ENCODE results near the gene MPG. TPM values are rescaled to one million over a fixed set of nuclear protein-coding genes. Genes with fewer than 3 reads are reported as not detected.
A peak's percentile ranks its signal among the peaks of the same experiment; 100 is the strongest.

The MPG gene
- total RNA-seq, 2 experiments from 2014 or later, result 58.1 to 119 TPM

DNA sequence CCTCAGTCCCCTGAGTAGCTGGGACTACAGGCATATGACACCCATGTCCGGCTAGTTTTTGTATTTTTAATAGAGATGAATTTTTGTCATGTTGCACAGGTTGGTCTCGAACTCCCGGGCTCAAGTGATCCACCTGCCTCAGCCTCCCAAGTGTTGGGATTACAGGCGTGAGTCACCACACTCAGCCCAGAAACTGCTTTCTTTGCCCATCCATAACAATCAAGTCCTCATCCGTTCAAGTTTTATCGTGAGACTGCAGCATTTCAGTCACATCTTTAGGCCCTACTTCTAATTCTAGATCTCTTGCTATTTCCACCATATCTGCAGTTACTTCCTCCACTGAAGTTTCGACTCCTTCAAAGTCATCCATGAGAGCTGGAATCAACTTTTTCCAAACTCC lies 54.1 kb downstream of the MPG start:
- H3K36me3 ChIP-seq (ENCODE audit: insufficient read depth, low read length), result peaks cover 8% of the 10 kb centered on the region; the same call in 1 of the 2 replicates
- no peak for TF ChIP-seq EZH2phosphoT487 (IDR thresholded peaks at IDR 0.05; ENCODE audit: borderline replicate concordance, low read depth, low read length)
- TF ChIP-seq, protein P1, sequence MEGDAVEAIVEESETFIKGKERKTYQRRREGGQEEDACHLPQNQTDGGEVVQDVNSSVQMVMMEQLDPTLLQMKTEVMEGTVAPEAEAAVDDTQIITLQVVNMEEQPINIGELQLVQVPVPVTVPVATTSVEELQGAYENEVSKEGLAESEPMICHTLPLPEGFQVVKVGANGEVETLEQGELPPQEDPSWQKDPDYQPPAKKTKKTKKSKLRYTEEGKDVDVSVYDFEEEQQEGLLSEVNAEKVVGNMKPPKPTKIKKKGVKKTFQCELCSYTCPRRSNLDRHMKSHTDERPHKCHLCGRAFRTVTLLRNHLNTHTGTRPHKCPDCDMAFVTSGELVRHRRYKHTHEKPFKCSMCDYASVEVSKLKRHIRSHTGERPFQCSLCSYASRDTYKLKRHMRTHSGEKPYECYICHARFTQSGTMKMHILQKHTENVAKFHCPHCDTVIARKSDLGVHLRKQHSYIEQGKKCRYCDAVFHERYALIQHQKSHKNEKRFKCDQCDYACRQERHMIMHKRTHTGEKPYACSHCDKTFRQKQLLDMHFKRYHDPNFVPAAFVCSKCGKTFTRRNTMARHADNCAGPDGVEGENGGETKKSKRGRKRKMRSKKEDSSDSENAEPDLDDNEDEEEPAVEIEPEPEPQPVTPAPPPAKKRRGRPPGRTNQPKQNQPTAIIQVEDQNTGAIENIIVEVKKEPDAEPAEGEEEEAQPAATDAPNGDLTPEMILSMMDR (conservative IDR thresholded peaks at IDR 0.05; ENCODE audit: low read length), result no peak
- CTCF ChIA-PET (ENCODE audit: unreplicated experiment), result no interaction called here
- H3K9me2 ChIP-seq (ENCODE audit: insufficient read depth, low read length), result no peaks in the 10 kb centered on the region
- no peaks in the 10 kb centered on the region for H4K20me1 ChIP-seq (ENCODE audit: insufficient read depth, low read length)
- H2AFZ ChIP-seq (ENCODE audit: low read length), result no peak overlapping the region
- intact Hi-C loops (cut with micrococcal nuclease; ENCODE audit: unreplicated experiment), result no loop called here
- no TSS peak for BruUV-seq (replicated peaks)
- no peak overlapping the region for H3K4me2 ChIP-seq (ENCODE audit: low read length)
- DNase-seq (ENCODE audit: low spot score), result no peak
- H3K27ac ChIP-seq (ENCODE audit: low read depth, low read length, poor library complexity, severe bottlenecking), result no peak overlapping the region
- POLR2A ChIA-PET, result no interaction called here
- no peak overlapping the region for H3K4me3 ChIP-seq (ENCODE audit: low read depth, low read length, poor library complexity, severe bottlenecking)
- H3K79me2 ChIP-seq (ENCODE audit: insufficient read depth, low read depth, low read length), result peaks cover 33% of the 10 kb centered on the region
- H3K4me1 ChIP-seq (ENCODE audit: insufficient read depth, low read length, poor library complexity, severe bottlenecking), result peaks cover 6% of the 10 kb centered on the region
- H3K9me3 ChIP-seq (ENCODE audit: low read length), result no peaks in the 10 kb centered on the region

DNA sequence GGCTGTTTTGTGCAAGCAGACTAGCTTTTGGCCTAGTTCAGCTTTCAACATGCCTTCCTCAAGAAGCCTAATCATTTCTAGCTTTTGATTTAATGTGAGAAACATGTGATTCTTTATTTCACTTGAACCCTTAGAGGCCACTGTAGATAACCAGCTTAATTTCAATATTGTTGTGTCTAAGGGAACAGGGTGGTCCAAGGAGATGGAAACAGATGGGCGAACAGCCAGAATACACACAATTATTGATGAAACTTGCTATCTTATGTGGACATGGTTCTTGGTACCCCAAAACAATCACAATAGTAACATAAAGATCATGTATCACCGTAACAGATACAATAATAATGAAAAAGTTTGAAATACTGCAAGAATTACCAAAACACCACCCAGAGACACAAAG lies 55.7 kb downstream of the MPG start:
- H3K9me2 ChIP-seq (ENCODE audit: insufficient read depth, low read length), result no peaks in the 10 kb centered on the region
- no peaks in the 10 kb centered on the region for H3K9me3 ChIP-seq (ENCODE audit: low read length)
- H3K4me1 ChIP-seq (ENCODE audit: insufficient read depth, low read length, poor library complexity, severe bottlenecking), result peaks cover 10% of the 10 kb centered on the region
- H3K4me3 ChIP-seq (ENCODE audit: low read depth, low read length, poor library complexity, severe bottlenecking), result no peak overlapping the region
- ChIA-PET POLR2A (interaction anchor here (0.8 kb wide), 1 partner anchor 16 kb away, joined by 3 read pairs; no protein-coding TSS in a partner anchor), CTCF (ENCODE audit: unreplicated experiment) (no interaction called here)
- peaks cover 43% of the 10 kb centered on the region for H3K79me2 ChIP-seq (ENCODE audit: insufficient read depth, low read depth, low read length)
- no peaks in the 10 kb centered on the region for H4K20me1 ChIP-seq (ENCODE audit: insufficient read depth, low read length)
- no peak for TF ChIP-seq EZH2phosphoT487 (IDR thresholded peaks at IDR 0.05; ENCODE audit: borderline replicate concordance, low read depth, low read length)
- TF ChIP-seq, protein P1 (conservative IDR thresholded peaks at IDR 0.05; ENCODE audit: low read length), result no peak
- H3K27ac ChIP-seq (ENCODE audit: low read depth, low read length, poor library complexity, severe bottlenecking), result no peak overlapping the region
- no peak for DNase-seq (ENCODE audit: low spot score)
- H3K4me2 ChIP-seq (ENCODE audit: low read length), result no peak overlapping the region
- intact Hi-C loops (cut with micrococcal nuclease; ENCODE audit: unreplicated experiment), result no loop called here
- H3K36me3 ChIP-seq (ENCODE audit: insufficient read depth, low read length), result peaks cover 8% of the 10 kb centered on the region; the same call in 1 of the 2 replicates
- BruUV-seq (replicated peaks), result TSS peak; percentile 43
- H2AFZ ChIP-seq (ENCODE audit: low read length), result no peak overlapping the region

Small RNAs within 50 kb of the gene (small RNA-seq; reads per million reads assigned to genes)
- gene Z69720.2, result not detected

Other genes with a start within 250 kb of the MPG start
- 26.2 and 28.6 TPM in 2 replicates for gene POLR3K, start 24.6 kb upstream of the MPG start, total RNA-seq (2014; rRNA removed; shearing (Covaris generic))
- 73.6 and 74.1 TPM in 2 replicates for gene POLR3K, start 24.6 kb upstream of the MPG start, total RNA-seq (2022)
- gene SNRNP25, start 24.4 kb upstream of the MPG start, total RNA-seq (2014; rRNA removed; shearing (Covaris generic)), result 61.4 and 68.1 TPM in 2 replicates
- 63.0 and 68.3 TPM in 2 replicates for gene SNRNP25, start 24.4 kb upstream of the MPG start, total RNA-seq (2022)
- 0.10 and 0.13 TPM in 2 replicates for gene RHBDF1, start 5.6 kb upstream of the MPG start, total RNA-seq (2014; rRNA removed; shearing (Covaris generic))
- 0.66 and 0.68 TPM in 2 replicates for gene RHBDF1, start 5.6 kb upstream of the MPG start, total RNA-seq (2022)
- 12.8 and 14.2 TPM in 2 replicates for gene NPRL3, start 60.4 kb downstream of the MPG start, total RNA-seq (2014; rRNA removed; shearing (Covaris generic))
- 50.2 and 50.9 TPM in 2 replicates for gene NPRL3, start 60.4 kb downstream of the MPG start, total RNA-seq (2022)
- not detected in 2 replicates for gene HBZ, start 74.4 kb downstream of the MPG start, total RNA-seq (2014; rRNA removed; shearing (Covaris generic))
- gene HBZ, start 74.4 kb downstream of the MPG start, total RNA-seq (2022), result not detected in 2 replicates
- not detected in 2 replicates for gene HBM, start 87.8 kb downstream of the MPG start, total RNA-seq (2014; rRNA removed; shearing (Covaris generic))
- gene HBM, start 87.8 kb downstream of the MPG start, total RNA-seq (2022), result not detected in 2 replicates
- not detected in 2 replicates for gene HBA2, start 94.7 kb downstream of the MPG start, total RNA-seq (2014; rRNA removed; shearing (Covaris generic))
- gene HBA2, start 94.7 kb downstream of the MPG start, total RNA-seq (2022), result not detected in 2 replicates
- gene HBA1, start 98.5 kb downstream of the MPG start, total RNA-seq (2014; rRNA removed; shearing (Covaris generic)), result not detected in 2 replicates
- not detected in 2 replicates for gene HBA1, start 98.5 kb downstream of the MPG start, total RNA-seq (2022)
- gene HBQ1, start 102.2 kb downstream of the MPG start, total RNA-seq (2014; rRNA removed; shearing (Covaris generic)), result not detected in 2 replicates
- not detected in 2 replicates for gene HBQ1, start 102.2 kb downstream of the MPG start, total RNA-seq (2022)
- gene LUC7L, start 151.2 kb downstream of the MPG start, total RNA-seq (2014; rRNA removed; shearing (Covaris generic)), result 90.5 and 92.6 TPM in 2 replicates
- 81.4 and 90.6 TPM in 2 replicates for gene LUC7L, start 151.2 kb downstream of the MPG start, total RNA-seq (2022)
- gene FAM234A, start 156.6 kb downstream of the MPG start, total RNA-seq (2014; rRNA removed; shearing (Covaris generic)), result 8.1 and 10.9 TPM in 2 replicates
- 26.8 and 30.1 TPM in 2 replicates for gene FAM234A, start 156.6 kb downstream of the MPG start, total RNA-seq (2022)
- gene RGS11, start 197.7 kb downstream of the MPG start, total RNA-seq (2014; rRNA removed; shearing (Covaris generic)), result not detected in 2 replicates
- not detected in 2 replicates for gene RGS11, start 197.7 kb downstream of the MPG start, total RNA-seq (2022)
- not detected in 2 replicates for gene ARHGDIG, start 202.4 kb downstream of the MPG start, total RNA-seq (2014; rRNA removed; shearing (Covaris generic))
- not detected in 2 replicates for gene ARHGDIG, start 202.4 kb downstream of the MPG start, total RNA-seq (2022)
- not detected in 2 replicates for gene PDIA2, start 204.9 kb downstream of the MPG start, total RNA-seq (2014; rRNA removed; shearing (Covaris generic))
- not detected in 2 replicates for gene PDIA2, start 204.9 kb downstream of the MPG start, total RNA-seq (2022)